Fibroblast of lung (primary cell): ENCODE measurements around the gene HAO2.

Experiments
- CTCF ChIP-seq, 2 donors: IDR thresholded peaks in 1 of 2; conservative IDR thresholded peaks in 1 of 2; 1 replicate in 1 of 2; 2 replicates in 1 of 2; pipeline ENCODE4 v1.5.1; 2011 to 2012; ENCODE audit warnings: low read length in 2 of 2, control low read depth in 1 of 2, inconsistent platforms in 1 of 2, low read depth in 1 of 2, mild to moderate bottlenecking in 1 of 2
- EZH2 ChIP-seq: IDR thresholded peaks from 2 replicates; pipeline ENCODE4 v1.5.1; 2012; ENCODE audit warnings: low read length, control low read depth, mild to moderate bottlenecking; ENCODE audit errors: missing control alignments

- TF ChIP-seq CTCF (conservative IDR thresholded peaks at IDR 0.05 in 1 of 2, IDR thresholded peaks at IDR 0.05 in 1 of 2; ENCODE audit: low read depth in 1 of 2, low read length in 2 of 2) (no peak), EZH2 (no peak)
Observed at GRCh38 chr1:119373465-119373864, 4.9 kb downstream of the HAO2 start.
